ENCODE measurements around the gene RPL7A.

The RPL7A gene

DNA sequence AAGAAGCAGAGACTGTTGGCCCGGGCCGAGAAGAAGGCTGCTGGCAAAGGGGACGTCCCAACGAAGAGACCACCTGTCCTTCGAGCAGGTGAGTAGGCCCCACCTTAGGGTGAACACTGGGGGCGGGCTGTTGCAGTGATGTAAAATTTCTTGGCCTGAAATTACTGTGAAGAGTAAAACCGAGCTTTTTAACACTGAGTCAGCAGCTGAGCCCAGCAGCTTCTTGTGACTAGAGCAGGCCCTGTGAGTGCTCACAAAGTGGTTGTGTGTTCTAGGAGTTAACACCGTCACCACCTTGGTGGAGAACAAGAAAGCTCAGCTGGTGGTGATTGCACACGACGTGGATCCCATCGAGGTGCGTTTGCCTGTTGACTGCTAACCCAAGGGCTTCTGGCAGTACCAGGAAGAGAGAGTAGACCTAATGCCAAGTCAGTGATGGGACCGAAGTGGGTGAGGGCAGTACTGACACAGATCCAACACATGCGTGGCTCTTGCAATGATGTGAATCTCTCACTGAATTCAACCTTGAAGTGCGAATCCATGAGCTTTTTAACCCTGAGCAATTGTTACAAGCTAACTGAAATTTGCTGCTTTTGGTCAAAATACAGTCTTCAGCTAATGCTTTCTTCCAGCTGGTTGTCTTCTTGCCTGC is 2.1 kb downstream of the RPL7A start:
- no peak for DNase-seq

DNA sequence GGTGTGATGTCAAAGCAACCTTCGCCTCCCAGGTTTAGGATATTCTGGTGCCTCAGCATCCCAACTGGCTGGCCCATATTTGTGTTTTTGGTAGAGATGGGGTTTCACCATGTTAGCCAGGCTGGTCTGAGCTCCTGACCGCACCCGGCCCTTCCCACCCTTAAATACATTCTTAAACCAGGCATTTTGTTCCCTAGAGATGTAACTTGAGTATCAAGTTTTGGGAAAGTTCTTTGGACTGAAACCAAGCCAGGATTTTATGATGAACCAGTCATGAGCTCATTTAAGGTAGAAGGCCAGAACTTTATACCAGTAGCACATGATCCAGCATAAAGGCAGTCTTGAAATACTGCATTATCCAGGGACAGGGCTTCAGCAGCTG is 3.5 kb downstream of the RPL7A start:
- DNase-seq: no peak

DNA sequence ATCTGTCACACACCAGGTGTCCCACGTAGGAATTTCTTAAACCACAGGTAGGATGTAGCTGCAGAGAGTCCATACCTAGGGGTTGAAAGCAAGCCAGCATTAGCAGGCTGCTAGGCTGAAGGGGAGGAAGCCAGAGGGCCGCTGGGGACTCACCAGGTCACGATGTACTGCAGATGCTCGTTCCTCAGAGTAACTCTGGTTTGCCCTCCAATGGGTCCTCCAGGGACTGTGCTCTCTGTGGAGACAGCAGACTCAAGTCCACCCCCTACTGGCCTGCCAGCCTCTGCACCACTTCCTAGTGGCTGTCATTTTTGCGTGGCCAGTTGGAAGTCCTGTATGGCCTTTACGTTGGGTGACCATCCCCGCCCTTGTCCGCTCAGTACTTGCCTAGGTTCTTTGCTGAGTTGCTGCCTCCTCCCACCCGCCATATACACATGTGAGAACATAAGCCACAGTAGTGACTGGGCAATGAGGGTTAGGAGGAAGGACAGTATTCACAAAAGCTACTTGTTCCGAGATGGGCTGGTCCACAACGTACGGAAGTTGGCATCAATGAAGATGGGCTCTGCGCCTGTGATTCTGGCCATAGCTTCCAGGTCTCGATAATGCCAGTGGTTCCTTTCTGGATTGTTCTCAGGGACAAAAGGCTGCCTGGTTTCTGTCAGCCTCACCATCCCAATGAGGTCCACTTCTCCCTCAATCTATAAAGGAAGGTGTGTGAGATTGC is 4.1 kb downstream of the RPL7A start:
- DNase-seq: no peak

DNA sequence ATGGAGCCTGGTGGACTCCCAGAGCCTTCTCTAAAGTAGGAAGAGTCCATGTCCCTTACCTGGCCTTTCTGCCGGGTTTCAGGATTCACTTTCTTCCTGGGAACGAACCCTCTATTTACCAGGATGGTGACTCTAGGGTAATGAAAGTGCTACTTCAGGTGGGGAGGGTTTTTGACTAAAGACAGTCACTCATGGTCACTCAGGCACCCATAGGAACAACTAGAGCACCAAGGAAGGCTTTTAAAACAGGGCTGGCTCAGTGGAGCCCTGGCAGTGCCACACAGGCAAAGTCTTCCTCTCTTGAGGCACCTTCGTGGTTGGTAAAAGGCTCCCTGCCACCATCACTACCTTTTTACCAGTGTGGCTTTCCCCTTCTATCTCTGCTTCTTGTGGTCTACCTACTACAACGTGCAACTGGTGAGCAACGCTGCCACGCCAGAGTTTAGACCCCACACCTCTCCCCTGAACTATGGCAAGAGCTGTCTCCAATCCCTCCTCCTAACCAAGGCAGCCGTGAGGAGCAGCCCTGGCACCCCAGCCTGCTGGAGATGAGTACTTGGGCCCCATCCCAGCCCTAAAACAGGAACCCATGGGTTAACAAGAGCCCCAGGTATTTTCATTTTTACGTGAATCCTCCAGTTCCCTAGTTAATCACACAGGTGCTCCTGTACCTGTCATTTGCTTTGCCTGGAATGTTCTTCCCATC is 4.8 kb downstream of the RPL7A start:
- DNase-seq: no peak

DNA sequence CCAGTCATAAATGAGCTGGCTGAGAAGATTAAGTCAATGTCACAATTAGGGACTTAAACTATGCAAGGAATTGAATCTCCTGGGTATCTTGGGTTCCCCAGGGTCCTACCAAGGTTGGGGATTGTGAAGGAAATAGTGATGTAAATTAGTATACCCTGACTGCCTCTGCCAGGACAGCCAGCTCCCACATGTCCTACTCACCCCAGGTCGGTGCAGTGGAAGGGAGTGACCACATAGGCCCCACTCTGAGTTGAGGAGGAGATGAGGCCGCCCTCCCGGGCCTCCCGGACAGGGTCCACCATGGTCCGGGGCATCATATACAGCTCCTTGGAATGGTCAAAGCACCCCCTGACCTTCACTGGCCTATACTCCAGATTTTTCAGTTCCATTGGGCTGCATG is 5.5 kb downstream of the RPL7A start:
- DNase-seq: no peak

DNA sequence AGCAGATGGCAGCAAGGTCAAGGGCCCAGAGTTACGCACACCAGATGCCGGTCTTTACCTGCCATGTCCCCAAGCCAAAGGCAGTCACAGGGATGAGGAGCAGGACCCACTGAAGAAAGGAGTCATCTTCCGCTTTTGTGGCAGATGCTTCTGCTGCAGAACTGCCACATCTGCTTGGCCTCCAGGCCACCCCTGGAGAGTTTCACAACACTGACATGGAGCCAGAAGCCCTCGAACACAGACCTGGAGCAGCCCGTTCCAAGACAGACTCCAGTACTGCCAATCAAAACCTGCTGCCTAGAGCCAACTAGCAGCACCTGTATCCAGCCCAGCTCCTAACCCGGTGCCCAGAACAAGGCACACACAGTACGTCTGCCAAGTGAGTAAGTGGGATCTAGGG is 6.7 kb downstream of the RPL7A start:
- no peak for DNase-seq

DNA sequence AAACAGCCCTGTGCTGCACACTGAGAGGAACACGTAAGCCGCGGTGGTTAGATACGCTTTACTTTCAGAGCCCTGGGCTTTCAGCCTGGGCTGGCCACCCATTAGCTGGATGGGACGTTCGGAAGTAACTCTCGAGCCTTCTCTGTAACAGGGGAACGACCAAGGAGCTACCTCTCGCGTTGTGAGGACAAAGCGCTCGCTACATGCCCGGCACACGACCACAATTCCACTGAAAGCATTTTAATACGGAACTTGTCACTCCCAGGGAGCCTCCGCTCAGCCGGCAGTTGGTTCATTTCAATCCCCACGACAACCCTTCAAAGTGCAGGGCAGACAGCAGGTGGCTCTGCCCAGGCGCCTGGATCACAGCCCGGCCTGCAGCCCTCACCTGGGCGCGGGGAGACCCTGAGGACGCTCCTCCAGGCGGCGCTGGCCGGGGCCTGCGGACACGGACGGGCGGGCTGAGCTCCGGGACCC is 7.9 kb downstream of the RPL7A start:
- DNase-seq: no peak

DNA sequence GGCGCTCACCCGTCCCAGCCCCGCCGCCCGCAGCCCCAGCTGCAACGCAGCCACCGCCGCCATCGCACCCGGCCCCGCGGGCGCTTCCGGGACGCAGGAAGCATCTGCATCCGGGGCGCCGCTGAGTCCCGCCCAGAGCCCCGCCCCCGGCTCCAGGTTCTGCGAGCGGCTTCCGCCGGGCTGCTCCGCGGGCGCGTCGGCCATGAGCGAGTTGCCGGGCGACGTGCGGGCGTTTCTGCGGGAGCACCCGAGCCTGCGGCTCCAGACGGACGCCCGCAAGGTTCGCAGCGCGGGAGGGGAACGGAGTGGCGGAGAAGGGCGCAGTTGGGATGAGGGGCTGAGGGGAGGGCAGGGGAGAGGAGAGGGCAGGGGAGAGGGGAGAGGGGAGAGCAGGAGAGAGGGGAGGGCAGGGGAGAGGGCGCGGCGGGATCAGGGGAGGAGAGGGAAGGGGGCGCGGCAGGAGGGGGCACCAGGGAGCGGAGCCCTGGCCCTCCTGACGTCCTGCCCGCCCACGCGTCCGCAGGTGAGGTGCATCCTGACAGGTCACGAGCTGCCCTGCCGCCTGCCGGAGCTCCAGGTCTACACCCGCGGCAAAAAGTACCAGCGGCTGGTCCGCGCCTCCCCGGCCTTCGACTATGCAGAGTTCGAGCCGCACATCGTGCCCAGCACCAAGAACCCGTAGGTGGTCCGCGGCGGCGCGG is 8.5 kb downstream of the RPL7A start, which contains the start of the genes SURF1 and SURF2:
Gene SURF1, minus strand, starts transcription at position 97 of the 701 bp plus-strand sequence. Its CDS starts 34 bp downstream, at position 63.
Gene SURF2, plus strand, starts transcription at position 160 of the 701 bp plus-strand sequence. Its CDS starts 43 bp downstream, at position 203.
- peak; percentile 91 for DNase-seq

DNA sequence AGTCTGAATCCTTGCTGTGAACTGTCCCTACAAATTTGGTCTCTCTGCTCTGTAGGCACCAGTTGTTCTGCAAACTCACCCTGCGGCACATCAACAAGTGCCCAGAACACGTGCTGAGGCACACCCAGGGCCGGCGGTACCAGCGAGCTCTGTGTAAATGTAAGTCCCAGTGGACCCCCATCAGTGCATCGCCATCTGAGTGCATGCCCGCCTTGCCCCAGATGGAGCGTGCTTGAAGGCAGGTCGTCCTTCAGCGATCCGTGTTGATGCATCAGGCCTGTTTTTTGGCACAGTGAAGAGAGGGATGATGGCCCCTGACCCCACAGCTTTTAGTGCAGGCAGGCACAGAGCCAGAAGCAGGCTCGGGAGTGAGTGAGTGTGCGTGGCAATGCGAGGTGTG is 9.6 kb downstream of the RPL7A start:
- no peak for DNase-seq

DNA sequence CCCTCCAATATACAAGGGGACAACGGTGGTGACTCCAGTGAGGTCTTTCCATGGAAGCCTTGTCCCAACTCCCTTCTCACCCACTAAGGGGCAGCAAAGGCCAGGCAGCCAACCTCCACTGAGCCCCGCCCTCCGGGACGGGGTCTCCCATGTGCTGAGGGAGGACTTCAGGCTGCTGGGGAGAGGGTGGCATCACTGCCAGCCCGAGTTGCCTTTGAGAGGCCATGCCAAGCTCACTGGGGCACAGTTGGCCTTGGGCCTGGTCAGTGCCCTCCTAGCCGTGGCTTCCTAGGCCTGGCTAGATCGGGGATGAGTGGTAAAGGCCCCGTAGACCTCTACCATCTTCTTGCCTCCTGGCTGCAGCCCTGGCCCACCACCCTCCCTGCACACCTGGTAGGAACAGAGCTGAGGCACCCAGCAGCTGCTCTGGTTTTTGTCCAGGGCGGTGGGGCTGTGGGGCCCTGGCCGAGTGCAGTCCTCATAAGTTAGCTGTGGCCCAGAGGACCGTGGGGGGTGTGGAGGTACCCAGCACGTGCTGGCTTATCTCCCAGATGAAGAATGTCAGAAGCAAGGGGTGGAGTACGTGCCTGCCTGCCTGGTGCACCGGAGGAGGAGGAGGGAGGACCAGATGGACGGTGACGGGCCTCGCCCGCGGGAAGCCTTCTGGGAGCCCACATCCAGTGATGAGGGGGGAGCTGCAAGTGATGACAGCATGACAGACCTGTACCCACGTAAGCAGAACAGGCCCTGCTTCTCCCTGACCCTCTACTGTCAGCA is 11.6 kb downstream of the RPL7A start:
- no peak for DNase-seq

DNA sequence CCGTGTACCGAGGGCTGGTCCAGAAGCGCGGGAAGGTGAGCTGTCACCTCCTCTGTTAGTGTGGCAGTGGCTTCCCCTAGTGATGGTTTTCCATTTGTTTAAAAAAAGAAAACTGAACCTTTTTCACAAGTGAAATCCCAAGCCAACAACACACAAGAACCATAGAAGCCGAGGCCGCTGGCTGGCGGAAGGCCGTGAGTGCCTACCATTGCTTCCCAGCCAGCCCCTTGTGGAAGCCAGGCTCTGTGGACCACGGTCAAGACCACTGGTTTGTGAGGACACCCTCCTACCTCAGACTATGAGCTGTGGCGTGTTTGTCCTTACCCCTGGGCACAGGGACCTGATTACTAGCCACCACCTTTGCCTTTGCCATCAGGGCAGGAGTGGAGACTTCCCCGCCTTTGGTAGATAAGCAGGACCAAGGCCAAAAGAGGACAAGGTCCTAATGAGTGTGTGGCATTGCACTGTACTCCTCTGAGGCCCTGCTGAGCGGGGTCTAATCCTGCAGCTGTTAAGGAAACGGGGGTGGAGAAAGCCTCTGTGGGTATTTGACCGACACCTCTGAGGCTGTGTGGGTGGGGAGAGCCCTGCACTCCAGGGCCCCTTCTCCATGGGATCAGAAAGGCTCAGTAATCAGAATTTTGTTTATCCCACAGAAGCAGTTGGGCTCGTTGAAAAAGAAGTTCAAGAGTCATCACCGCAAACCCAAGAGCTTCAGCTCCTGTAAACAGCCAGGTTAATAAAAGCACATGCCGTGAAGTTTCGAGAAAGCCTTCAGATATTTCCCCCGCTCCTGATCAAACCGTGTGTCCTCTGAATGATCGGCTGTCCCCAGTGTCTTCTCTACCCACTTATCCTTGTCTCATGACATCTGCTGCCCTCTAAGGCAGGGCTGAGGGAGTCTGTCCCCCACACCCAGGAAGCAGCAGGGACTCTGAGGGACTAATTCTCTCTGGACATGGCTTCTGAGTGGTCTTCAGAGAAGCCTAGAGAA is 12.7 kb downstream of the RPL7A start:
- no peak for DNase-seq

DNA sequence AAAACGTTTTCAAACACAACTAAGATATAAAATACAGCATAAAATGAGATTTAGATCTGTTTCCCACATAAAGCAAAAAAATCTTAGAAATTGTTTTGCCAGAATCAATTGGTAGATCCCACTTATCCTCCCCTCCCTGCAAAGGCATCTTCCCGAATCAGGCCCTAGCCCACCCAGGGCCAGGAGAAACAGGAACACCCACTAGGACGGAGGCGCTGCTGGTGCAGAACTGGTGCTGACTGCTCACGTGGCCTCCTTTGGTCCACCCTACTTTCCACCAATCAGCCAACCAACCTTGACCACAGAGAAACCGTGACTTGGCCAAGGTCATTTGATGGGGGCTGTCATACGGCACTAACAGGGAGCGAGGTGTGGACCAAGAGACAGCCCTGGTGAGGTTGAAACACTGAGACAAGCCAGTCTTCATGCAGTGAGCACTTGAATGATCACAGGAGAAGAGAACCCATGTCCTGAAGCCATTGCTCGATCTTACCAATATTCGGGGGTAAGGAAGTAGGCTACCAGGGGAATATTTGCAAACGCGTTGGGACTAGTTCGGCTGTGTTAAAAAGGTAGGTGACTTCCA is 13.6 kb downstream of the RPL7A start:
- DNase-seq: no peak

DNA sequence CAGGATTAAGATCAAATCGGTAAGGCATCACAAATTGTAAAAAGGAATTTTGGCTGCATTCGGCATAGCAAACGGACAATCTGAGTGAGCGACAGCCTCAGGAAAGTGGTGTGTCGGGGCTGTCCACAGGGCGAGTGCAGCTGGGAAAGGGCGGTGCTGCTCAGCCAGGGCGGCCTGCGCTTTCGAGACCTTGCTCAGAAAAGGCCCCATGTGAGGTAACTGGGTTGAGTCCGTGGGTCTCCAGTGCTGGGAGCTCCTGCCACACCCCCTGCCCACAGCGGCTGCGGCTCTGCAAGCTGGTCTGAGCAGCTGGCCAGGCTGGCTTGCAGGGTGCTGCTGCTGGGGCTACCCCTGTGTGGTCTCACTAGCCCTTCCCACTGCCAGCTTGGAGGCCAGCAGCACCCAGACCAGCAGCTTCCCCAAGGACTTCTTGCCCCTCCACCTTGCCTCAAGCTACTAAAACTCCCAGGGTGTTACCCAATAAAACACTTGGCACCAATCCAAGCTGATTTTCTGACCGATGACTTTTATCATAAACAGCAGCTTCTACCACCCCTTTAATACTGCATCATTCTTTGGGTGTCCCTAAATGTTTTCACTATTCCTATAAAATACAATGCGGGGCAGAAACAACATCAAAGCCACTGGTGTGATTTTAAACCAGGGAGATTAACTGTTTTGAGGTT is 14.5 kb downstream of the RPL7A start:
- DNase-seq: no peak

DNA sequence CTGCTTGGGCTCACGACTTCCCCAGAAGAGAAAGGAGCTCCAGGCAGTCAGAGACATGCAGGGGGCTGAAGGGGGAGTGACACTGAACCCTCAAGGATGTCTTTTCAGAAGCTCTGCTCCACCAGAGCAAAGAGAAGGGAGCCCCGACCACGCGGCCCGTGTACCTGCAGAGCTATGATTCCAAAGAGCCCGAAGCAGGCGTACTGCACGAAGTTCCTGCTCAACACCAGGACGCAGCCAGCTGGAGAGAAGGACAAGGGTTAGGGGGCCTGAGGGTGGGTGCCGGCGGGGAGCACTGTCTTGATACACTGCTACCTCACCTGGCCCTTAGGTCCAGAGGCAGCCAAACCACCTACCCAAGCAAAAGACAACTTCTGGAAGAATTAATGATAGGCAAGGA is 18.4 kb downstream of the RPL7A start:
- DNase-seq: no peak

DNA sequence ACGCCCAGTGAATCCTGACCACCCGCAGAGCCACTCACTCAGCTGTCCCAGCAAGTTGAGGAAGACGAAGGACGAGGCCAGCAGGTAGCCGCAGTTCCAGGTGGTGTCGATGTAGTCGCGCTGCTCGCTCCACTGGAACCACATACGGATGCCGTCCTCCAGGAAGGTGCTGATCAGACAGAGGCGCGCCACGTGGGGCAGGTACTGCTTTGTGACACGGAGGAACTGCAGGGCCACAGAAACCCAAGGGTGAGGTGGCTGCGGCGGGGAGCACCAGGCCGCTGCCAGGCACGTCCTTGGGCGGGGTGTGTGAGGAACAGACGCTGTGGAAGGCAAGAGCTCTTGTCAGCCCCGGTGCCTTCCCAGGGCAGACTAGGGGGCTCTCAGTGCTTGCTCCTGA is 19.2 kb downstream of the RPL7A start:
- DNase-seq: no peak

DNA sequence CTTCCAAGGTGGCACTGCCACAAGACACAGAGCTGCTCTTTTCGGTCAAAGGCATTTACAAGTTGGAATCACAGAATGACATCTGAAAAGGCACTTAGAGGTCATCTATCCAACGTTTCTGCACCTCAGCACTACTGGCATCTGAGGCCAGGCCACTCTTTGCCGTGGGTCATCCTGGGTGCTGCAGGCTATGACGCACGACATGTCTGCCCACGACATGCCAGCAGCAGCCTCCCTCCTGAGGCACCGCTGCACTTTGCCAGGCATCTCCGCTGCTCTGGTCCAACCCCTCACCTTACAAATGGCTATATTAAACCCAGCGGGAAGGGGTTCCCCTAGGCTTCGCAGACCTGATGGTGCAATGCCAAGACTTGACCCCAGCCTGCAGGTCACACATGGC is 19.8 kb downstream of the RPL7A start:
- no peak for DNase-seq

DNA sequence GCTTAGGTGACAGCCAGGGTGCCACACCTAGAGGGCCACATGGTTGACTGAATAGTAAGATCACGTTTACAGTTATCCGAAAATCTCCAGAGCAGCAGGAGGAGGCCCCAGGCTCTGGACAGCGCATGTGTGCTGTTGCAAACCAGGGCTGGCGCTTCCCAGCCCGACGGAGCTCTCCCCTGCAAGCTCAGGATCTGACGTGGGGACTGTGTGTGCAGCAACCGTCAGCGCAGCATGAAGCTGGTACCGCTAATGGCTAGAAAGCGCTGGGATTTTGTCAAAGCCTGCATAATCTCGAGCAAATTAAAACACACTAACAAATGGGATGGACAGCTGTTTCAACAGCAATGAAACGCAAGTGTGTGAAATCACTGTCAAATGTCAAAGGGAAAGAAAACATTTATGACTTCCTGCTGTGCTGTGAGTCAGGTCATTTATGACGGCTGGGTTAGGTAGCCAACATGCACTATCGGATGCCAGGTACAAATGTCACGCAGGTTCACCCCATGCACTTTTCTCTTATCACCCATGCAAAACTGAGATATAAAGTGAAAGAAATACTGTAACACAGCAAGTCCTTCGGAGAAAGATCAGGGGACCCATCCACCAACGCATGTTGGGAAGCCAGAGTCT is 20.3 kb downstream of the RPL7A start:
- DNase-seq: no peak

DNA sequence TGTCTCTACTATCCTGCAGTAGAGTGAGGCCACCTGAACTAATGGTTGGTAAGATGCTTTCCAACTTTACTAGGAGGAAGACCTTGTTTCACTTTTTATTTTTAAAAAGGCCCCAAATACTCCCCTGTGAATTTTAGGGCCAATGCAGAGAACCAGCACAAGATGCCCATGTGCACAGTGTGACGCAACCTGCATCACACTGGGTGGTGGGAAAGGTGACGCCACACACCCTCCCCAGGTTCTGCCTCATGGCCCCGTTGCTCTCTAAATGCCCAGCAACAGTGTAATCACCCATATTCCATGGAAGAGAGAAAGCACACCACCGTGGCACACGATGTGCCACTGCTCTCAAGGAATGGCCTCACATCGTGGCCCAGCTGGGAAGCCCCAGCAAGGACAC is 21.4 kb downstream of the RPL7A start:
- no peak for DNase-seq

DNA sequence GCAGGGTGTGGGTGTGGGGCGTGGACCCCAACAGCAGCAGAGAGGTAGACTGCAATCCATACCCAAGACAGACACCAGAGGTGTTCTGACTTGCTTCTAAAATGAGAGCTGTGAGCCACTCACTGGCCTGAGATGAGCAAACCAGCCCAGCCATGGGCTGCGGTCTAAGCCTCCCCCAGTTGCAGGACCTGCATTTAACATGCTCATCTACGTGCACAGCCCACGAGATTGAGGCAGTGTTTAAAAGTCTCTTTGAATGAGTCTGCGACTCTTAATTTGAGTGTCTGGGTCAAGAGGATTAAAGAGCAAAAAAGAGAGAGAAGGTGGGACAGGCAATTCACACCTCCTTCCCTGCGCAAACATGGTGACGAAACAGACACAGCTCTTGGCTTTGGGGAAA is 21.9 kb downstream of the RPL7A start:
- DNase-seq: no peak

DNA sequence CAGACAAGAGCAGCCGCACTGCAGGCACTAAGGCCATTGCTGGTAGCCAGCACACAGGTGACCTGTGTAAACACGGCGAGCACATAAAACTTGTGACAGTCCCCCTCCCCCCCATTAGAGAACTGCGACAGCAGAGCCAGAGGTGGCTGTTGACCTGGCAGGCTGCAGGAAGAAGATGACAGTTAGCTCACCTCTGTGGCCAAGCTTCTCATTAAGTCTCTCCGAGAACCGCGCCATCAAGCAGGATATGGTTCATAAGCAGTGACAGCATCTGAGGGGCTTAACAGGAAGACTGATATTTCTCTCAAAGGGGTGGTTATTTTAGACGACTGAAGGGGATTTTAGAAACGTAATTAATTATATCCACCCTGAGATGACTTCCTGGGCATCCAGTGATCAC is 22.7 kb downstream of the RPL7A start:
- no peak for DNase-seq
